Transverse colon (tissue), 4 donors: ENCODE data around the gene SNX22.

ENCODE experiments used
- CTCF ChIP-seq, 5 experiments: fragments of 200-600 bp in 3 of 5; fragments of 450-650 bp in 2 of 5; sonication (generic) in 3 of 5; IDR thresholded peaks; 1 replicate in 2 of 5; 2 replicates in 3 of 5; pipeline ENCODE4 v1.5.1; 2016 to 2017; ENCODE audit warnings: antibody characterized with exemption in 5 of 5, inconsistent platforms in 3 of 5, mild to moderate bottlenecking in 2 of 5, moderate library complexity in 1 of 5
- EP300 ChIP-seq: sonication (generic); formaldehyde crosslinking; IDR thresholded peaks from one replicate; pipeline ENCODE4 v1.6.1; 2017; ENCODE audit warnings: antibody characterized with exemption, low read depth
- POLR2A ChIP-seq: fragments of 450-650 bp; IDR thresholded peaks from one replicate; pipeline ENCODE4 v1.6.1; 2016; ENCODE audit warnings: antibody characterized with exemption, mild to moderate bottlenecking, moderate library complexity
- POLR2AphosphoS5 ChIP-seq, 3 donors: sonication (generic); formaldehyde crosslinking; IDR thresholded peaks; one replicate each; pipeline ENCODE4 v1.6.1; 2016; ENCODE audit warnings: antibody characterized with exemption in 3 of 3

- TF ChIP-seq CTCF (IDR thresholded peaks at IDR 0.05) (no peak), EP300 (no peak), POLR2A (no peak), POLR2AphosphoS5 (IDR thresholded peaks at IDR 0.05) (no peak)
Measured at GRCh38 chr15:64133623-64134344, 17.7 kb upstream of the SNX22 start.
